ENCODE measurements around the gene KRT14.

KRT14 gene

GRCh38 chr17:41537614-41537954, 49.1 kb downstream of the KRT14 start:
- Mint-ChIP-seq H3K36me3 (no peaks in the 10 kb centered on the region), H3K9me3 (no peaks in the 10 kb centered on the region), H3K4me3 (no peak overlapping the region), H3K27ac (no peak overlapping the region), H3K4me1 (no peaks in the 10 kb centered on the region), H3K27me3 (peaks cover 3% of the 10 kb centered on the region)

GRCh38 chr17:41536741-41537613, 49.7 kb downstream of the KRT14 start:
- H3K9me3 Mint-ChIP-seq: no peaks in the 10 kb centered on the region
- no peak overlapping the region for H3K4me3 Mint-ChIP-seq
- H3K36me3 Mint-ChIP-seq: no peaks in the 10 kb centered on the region
- H3K4me1 Mint-ChIP-seq: no peaks in the 10 kb centered on the region
- H3K27me3 Mint-ChIP-seq: peaks cover 3% of the 10 kb centered on the region
- no peak overlapping the region for H3K27ac Mint-ChIP-seq

DNA sequence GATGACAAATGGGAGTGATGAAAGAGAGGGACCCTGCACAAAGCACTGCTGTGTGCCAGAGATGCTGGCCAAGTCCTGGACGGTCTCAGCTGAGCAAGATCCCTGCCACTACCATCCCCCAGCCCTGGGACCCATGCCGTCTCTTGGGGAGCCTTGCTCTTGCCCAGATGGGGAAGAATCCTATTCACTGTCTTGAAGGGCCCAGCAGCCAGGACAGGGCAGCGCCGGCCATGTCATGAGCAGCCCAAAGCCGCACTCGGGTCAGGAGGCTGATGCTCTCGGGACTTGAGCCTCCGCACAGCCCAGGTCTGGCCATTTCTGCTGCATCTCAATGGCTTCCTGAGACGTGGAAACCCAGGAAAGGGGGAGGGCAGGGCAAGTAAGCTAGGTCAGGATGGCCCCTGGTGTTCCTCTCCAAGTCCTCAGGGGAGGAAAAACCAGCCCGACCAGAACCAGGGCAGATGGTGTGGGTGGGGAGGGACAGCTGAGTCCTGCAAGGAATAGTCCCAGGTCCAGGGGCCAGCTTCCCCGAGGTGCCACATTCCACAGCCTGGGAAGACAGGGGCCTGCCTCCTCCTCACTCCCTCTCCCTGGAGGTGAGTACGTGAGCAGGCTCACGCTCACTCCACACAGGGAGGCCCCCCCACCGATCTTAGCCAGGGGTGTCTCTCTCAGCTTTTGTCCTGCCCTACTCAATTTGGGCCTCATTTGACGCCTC, 50.8 kb downstream of the KRT14 start:
- Mint-ChIP-seq H3K36me3 (no peaks in the 10 kb centered on the region), H3K27me3 (peaks cover 6% of the 10 kb centered on the region), H3K4me1 (no peaks in the 10 kb centered on the region), H3K27ac (no peak overlapping the region), H3K4me3 (no peak overlapping the region), H3K9me3 (no peaks in the 10 kb centered on the region)

- H3K4me1 Mint-ChIP-seq: no peaks in the 10 kb centered on the region
- H3K27me3 Mint-ChIP-seq: peaks cover 7% of the 10 kb centered on the region
- no peak overlapping the region for H3K4me3 Mint-ChIP-seq
- H3K9me3 Mint-ChIP-seq: no peaks in the 10 kb centered on the region
- no peaks in the 10 kb centered on the region for H3K36me3 Mint-ChIP-seq
- H3K27ac Mint-ChIP-seq: no peak overlapping the region
Observed at GRCh38 chr17:41534899-41535546, 51.7 kb downstream of the KRT14 start.

DNA sequence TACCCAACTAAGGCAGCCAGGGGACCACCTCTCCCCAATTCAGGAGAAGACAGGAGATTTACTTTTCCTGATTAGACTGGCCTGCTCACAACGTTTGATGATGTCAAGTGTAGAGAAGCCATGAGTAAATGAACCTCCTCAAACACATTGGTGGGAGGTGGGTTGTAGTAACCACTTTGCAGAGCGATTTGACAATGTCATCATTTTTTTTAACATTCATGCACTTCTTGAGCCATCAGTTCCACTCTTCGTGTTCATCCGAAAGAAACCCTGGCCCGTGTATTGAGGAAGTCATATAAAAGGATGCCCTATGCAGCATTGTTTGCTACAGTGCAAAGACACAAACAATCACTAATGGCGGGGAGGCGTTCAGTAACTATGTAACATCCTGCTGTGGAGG, 53.1 kb downstream of the KRT14 start:
- H3K27ac Mint-ChIP-seq: no peak overlapping the region
- H3K27me3 Mint-ChIP-seq: peaks cover 18% of the 10 kb centered on the region
- H3K9me3 Mint-ChIP-seq: no peaks in the 10 kb centered on the region
- H3K36me3 Mint-ChIP-seq: no peaks in the 10 kb centered on the region
- H3K4me1 Mint-ChIP-seq: no peaks in the 10 kb centered on the region
- no peak overlapping the region for H3K4me3 Mint-ChIP-seq

DNA sequence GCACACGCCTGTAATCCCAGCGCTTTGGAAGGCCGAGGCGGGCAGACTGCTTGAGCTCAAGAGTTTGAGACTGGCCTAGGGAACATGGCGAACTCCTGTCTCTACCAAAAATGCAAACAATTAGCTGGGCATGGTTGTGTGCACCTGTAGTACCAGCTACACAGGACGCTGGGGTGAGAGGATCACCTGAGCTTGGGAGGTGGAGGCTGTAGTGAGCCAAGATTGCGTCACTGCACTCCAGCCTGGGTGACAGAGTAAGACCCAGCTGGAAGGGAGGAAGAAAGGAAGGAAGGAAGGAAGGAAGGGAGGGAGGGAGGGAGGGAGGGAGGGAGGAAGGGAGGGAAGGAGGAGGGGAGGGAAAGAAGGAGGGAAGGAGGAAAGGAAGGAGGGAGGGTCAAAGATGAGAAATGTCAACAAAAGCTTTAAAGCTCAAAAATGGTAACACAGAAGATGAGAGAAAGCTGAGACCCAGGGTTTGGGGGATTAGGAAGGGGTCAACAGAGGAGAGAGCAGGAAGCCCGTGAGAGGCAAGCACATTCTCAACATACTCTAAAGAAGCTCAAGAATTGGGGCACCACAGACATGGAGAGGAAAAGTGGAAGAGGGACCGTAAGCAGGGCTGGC, 53.6 kb downstream of the KRT14 start:
- Mint-ChIP-seq H3K9me3 (no peaks in the 10 kb centered on the region), H3K4me3 (no peak overlapping the region), H3K27ac (no peak overlapping the region), H3K4me1 (peaks cover 4% of the 10 kb centered on the region), H3K27me3 (peaks cover 22% of the 10 kb centered on the region), H3K36me3 (no peaks in the 10 kb centered on the region)
